CD14-positive monocyte (primary cell): ENCODE results near the gene MPL. TPM values are rescaled to one million over a fixed set of nuclear protein-coding genes. Genes with fewer than 3 reads are reported as not detected.

Experiments
- DNase-seq, 3 donors: peaks; one replicate each; pipeline ENCODE4 v3.0.0-alpha.2; 2011 to 2022
- H2AFZ ChIP-seq: 2 replicates; pipeline ENCODE4 v1.6.0; 2012; ENCODE audit warnings: mild to moderate bottlenecking, low read depth, low read length, inconsistent platforms; ENCODE audit not compliant: insufficient read depth, poor library complexity, severe bottlenecking
- H3K27ac ChIP-seq, 2 donors: 1 replicate in 1 of 2; 2 replicates in 1 of 2; pipeline ENCODE4 v1.5.1; 2012 to 2013; ENCODE audit warnings: low read length in 2 of 2, control low read depth in 1 of 2, inconsistent platforms in 1 of 2, low read depth in 1 of 2, mild to moderate bottlenecking in 1 of 2
- H3K27me3 ChIP-seq, 2 donors: one replicate each; pipeline versions ENCODE4 v1.6.0 to v1.6.1; 2011 to 2013; ENCODE audit warnings: low read length in 2 of 2; ENCODE audit not compliant: control insufficient read depth in 2 of 2, insufficient read depth in 2 of 2
- H3K36me3 ChIP-seq, 2 donors: replicated peaks in 1 of 2; 1 replicate in 1 of 2; 2 replicates in 1 of 2; pipeline versions ENCODE4 v1.5.1 to v1.6.1; 2012 to 2013; ENCODE audit warnings: low read length in 2 of 2, control low read depth in 1 of 2, inconsistent platforms in 1 of 2, mild to moderate bottlenecking in 1 of 2; ENCODE audit not compliant: insufficient read depth in 2 of 2, control insufficient read depth in 1 of 2
- H3K4me1 ChIP-seq, 2 donors: 1 replicate in 1 of 2; 2 replicates in 1 of 2; pipeline versions ENCODE4 v1.5.1 to v1.6.1; 2012 to 2013; ENCODE audit warnings: low read length in 2 of 2, control low read depth in 1 of 2, inconsistent platforms in 1 of 2, mild to moderate bottlenecking in 1 of 2, moderate library complexity in 1 of 2; ENCODE audit not compliant: insufficient read depth in 2 of 2, control insufficient read depth in 1 of 2
- H3K4me2 ChIP-seq: replicated peaks from 2 replicates; pipeline ENCODE3; 2012; ENCODE audit warnings: low read length, moderate library complexity, mild to moderate bottlenecking; ENCODE audit not compliant: poor library complexity, severe bottlenecking; ENCODE audit errors: extremely low read depth
- H3K4me3 ChIP-seq, 3 experiments: fragments of 200-600 bp in 1 of 3; sonication (generic) in 1 of 3; replicated peaks in 1 of 3; 1 replicate in 2 of 3; 2 replicates in 1 of 3; pipeline ENCODE4 v1.5.1; 2011 to 2013; ENCODE audit warnings: low read length in 3 of 3, mild to moderate bottlenecking in 3 of 3, control low read depth in 2 of 3, low read depth in 2 of 3, inconsistent platforms in 1 of 3, moderate library complexity in 1 of 3
- H3K79me2 ChIP-seq: 2 replicates; pipeline ENCODE4 v1.6.0; 2012; ENCODE audit warnings: mild to moderate bottlenecking, control low read depth, inconsistent platforms, low read length, moderate library complexity; ENCODE audit not compliant: insufficient read depth
- H3K9ac ChIP-seq: 2 replicates; pipeline ENCODE4 v1.6.0; 2017; ENCODE audit warnings: low read length, mild to moderate bottlenecking; ENCODE audit not compliant: insufficient read depth, poor library complexity, severe bottlenecking
- H3K9me3 ChIP-seq, 2 donors: replicated peaks in 1 of 2; 1 replicate in 1 of 2; 2 replicates in 1 of 2; pipeline versions ENCODE4 v1.5.1 to v1.6.1; 2012 to 2013; ENCODE audit warnings: low read length in 2 of 2, control low read depth in 1 of 2; ENCODE audit not compliant: control insufficient read depth in 1 of 2, insufficient read depth in 1 of 2
- H4K20me1 ChIP-seq: 2 replicates; pipeline ENCODE4 v1.6.0; 2012; ENCODE audit warnings: mild to moderate bottlenecking, low read length, control low read depth, moderate library complexity; ENCODE audit not compliant: insufficient read depth
- H3K27ac Mint-ChIP-seq, 7 donors: one replicate each; pipeline ENCODE4 v1.8.0; 2020; ENCODE audit warnings: mild to moderate bottlenecking in 7 of 7, mixed read lengths in 7 of 7, moderate library complexity in 6 of 7, inconsistent platforms in 2 of 7
- H3K27me3 Mint-ChIP-seq, 3 donors: one replicate each; pipeline ENCODE4 v1.8.0; 2021 to 2022; ENCODE audit warnings: low read depth in 3 of 3, mild to moderate bottlenecking in 3 of 3, mixed read lengths in 3 of 3, moderate library complexity in 3 of 3, inconsistent platforms in 1 of 3
- H3K36me3 Mint-ChIP-seq, 2 donors: one replicate each; pipeline ENCODE4 v1.8.0; 2020; ENCODE audit warnings: mixed read lengths in 2 of 2, inconsistent platforms in 1 of 2, mild to moderate bottlenecking in 1 of 2
- H3K4me1 Mint-ChIP-seq: one replicate; pipeline ENCODE4 v1.8.0; 2020; ENCODE audit warnings: mild to moderate bottlenecking, mixed read lengths
- H3K4me3 Mint-ChIP-seq, 2 donors: one replicate each; pipeline ENCODE4 v1.8.0; 2020; ENCODE audit warnings: mild to moderate bottlenecking in 2 of 2, mixed read lengths in 2 of 2, moderate library complexity in 1 of 2
- H3K9me3 Mint-ChIP-seq, 7 donors: one replicate each; pipeline ENCODE4 v1.8.0; 2020 to 2022; ENCODE audit warnings: mixed read lengths in 7 of 7, mild to moderate bottlenecking in 6 of 7, moderate library complexity in 6 of 7, inconsistent platforms in 2 of 7
- CTCF ChIP-seq: fragments of 200-600 bp; IDR thresholded peaks from one replicate; pipeline ENCODE4 v1.8.0; 2022; ENCODE audit warnings: antibody characterized with exemption, mild to moderate bottlenecking
- WGBS: methylation state at CpG from one replicate; pipeline ENCODE4 v1.1.5; 2013; ENCODE audit warnings: missing lambda C conversion rate; ENCODE audit not compliant: insufficient coverage; 5-methylcytosine and 5-hydroxymethylcytosine counted together
- intact Hi-C, 2 donors: fragments of 100-400 bp; cut with micrococcal nuclease; formaldehyde crosslinking; loops; one replicate each; pipeline versions ENCODE4 v1.15.0 to v1.15.1; 2023
- polyA plus RNA-seq, 3 donors: library from polyadenylated mRNA; depleted of rRNA in 1 of 3; unstranded in 2 of 3; stranded (reverse) in 1 of 3; fragments of 300-500 nt in 2 of 3; fragments of >200 nt in 1 of 3; fragmentation: Illumina TruSeq in 2 of 3; gene quantifications; 1 replicate in 2 of 3; 2 replicates in 1 of 3; pipeline ENCODE4 v1.2.3, GENCODE V29; 2012 to 2021

The MPL gene
- polyA plus RNA-seq, 3 donors, result not detected

DNA sequence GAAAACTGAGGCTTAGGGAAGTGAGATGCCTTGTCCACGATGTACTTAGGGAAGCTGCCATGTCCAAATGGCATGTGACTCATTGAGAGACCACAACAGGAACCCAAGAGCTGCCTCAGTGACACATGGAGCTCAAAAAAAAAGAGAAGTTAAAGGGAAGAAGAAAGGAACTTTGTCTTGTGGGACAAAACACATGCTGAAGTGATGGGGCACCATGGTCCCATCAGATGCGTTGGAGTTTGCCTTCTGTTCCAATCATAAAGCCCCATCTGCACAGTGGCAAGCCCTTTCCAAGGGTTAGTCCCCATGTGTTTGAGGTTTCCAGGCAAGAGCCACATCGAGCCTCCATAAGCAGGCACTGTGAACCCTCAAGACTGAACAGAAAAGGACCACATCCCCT lies 44.0 kb downstream of the MPL start:
- Histone ChIP-seq H3K9ac (no peak overlapping the region), H3K9me3 (no peaks in the 10 kb centered on the region), H3K27ac (peak overlapping the region; percentile 54 to 74), H2AFZ (no peak overlapping the region), H3K4me3 (peak overlapping the region in 1 of 3 experiments; percentile 6), H4K20me1 (no peaks in the 10 kb centered on the region), H3K79me2 (no peaks in the 10 kb centered on the region), H3K27me3 (no peaks in the 10 kb centered on the region), H3K4me1 (peaks cover 19 to 22% of the 10 kb centered on the region in 2 donors), H3K4me2 (peak overlapping the region; percentile 11), H3K36me3 (peaks cover 41 to 55% of the 10 kb centered on the region in 2 donors)
- peaks cover 0 to 2% (median 0%) of the 10 kb centered on the region in 3 donors for H3K27me3 Mint-ChIP-seq
- H3K27ac Mint-ChIP-seq, result peak overlapping the region; percentile 66 to 91 (median 87)
- H3K4me1 Mint-ChIP-seq, result peaks cover 25% of the 10 kb centered on the region
- intact Hi-C loops, result loop anchor here in 1 of 2 donors (10.0 kb wide), 1 partner anchor 263 kb away; no protein-coding TSS in a partner anchor
- H3K9me3 Mint-ChIP-seq, result peaks cover 0 to 2% (median 0%) of the 10 kb centered on the region in 7 donors
- 0% methylated on average over 1 of the region's 3 CpGs for WGBS
- no peak for TF ChIP-seq CTCF
- DNase-seq, result peak; percentile 85 to 96 (median 92)
- H3K4me3 Mint-ChIP-seq, result peak overlapping the region; percentile 3 to 28
- H3K36me3 Mint-ChIP-seq, result peaks cover 63 to 68% of the 10 kb centered on the region in 2 donors

GRCh38 chr1:43382027-43382779 lies 44.6 kb downstream of the MPL start:
- peak overlapping the region; percentile 66 to 91 (median 87) for H3K27ac Mint-ChIP-seq
- peak overlapping the region; percentile 11 for H3K4me2 ChIP-seq
- H3K9me3 Mint-ChIP-seq, result peaks cover 0 to 2% (median 0%) of the 10 kb centered on the region in 7 donors
- no peaks in the 10 kb centered on the region for H4K20me1 ChIP-seq
- H3K36me3 Mint-ChIP-seq, result peaks cover 68 to 73% of the 10 kb centered on the region in 2 donors
- no peaks in the 10 kb centered on the region for H3K27me3 ChIP-seq
- intact Hi-C loops, result loop anchor here in 1 of 2 donors (10.0 kb wide), 1 partner anchor 263 kb away; no protein-coding TSS in a partner anchor
- H3K4me1 ChIP-seq, result peaks cover 19 to 22% of the 10 kb centered on the region in 2 donors
- WGBS, result 80% methylated on average over 4 of the region's 6 CpGs
- no peak for TF ChIP-seq CTCF
- H3K9ac ChIP-seq, result no peak overlapping the region
- H2AFZ ChIP-seq, result no peak overlapping the region
- peak overlapping the region; percentile 54 to 74 for H3K27ac ChIP-seq
- H3K36me3 ChIP-seq, result peaks cover 47 to 57% of the 10 kb centered on the region in 2 donors
- peaks cover 0 to 2% (median 0%) of the 10 kb centered on the region in 3 donors for H3K27me3 Mint-ChIP-seq
- H3K4me3 ChIP-seq, result peak overlapping the region in 1 of 3 experiments; percentile 6
- no peaks in the 10 kb centered on the region for H3K79me2 ChIP-seq
- peaks cover 25% of the 10 kb centered on the region for H3K4me1 Mint-ChIP-seq
- H3K9me3 ChIP-seq, result no peaks in the 10 kb centered on the region
- peak overlapping the region; percentile 3 to 28 for H3K4me3 Mint-ChIP-seq
- no peak for DNase-seq
